HUES48 (cell line): ENCODE data around the gene FOSB.
"Not testable (repeated sequence)": the region's sequence is repeated elsewhere in the genome, so short reads cannot be mapped to it uniquely, and the experiment has no call there.

Source experiments
- H3K27ac ChIP-seq: one replicate; pipeline ENCODE4 v1.7.0; 2013; ENCODE audit warnings: low read depth, low read length, inconsistent platforms
- H3K27me3 ChIP-seq: 2 replicates; pipeline ENCODE4 v1.6.1; 2013; ENCODE audit warnings: mild to moderate bottlenecking, low read length; ENCODE audit not compliant: control insufficient read depth, insufficient read depth
- H3K36me3 ChIP-seq: 2 replicates; pipeline ENCODE4 v1.6.1; 2013; ENCODE audit warnings: low read length; ENCODE audit not compliant: control insufficient read depth, insufficient read depth
- H3K4me1 ChIP-seq: 2 replicates; pipeline ENCODE4 v1.6.1; 2013; ENCODE audit warnings: mild to moderate bottlenecking, low read length; ENCODE audit not compliant: control insufficient read depth, insufficient read depth
- H3K4me3 ChIP-seq: 2 replicates; pipeline ENCODE4 v1.5.1; 2013; ENCODE audit warnings: mild to moderate bottlenecking, low read depth, low read length
- H3K9ac ChIP-seq: 2 replicates; pipeline ENCODE4 v1.6.1; 2013; ENCODE audit warnings: mild to moderate bottlenecking, low read depth, low read length, moderate library complexity
- H3K9me3 ChIP-seq: 2 replicates; pipeline ENCODE4 v1.6.1; 2013; ENCODE audit warnings: low read length; ENCODE audit not compliant: control insufficient read depth, insufficient read depth

The FOSB gene

GRCh38 chr19:45507872-45508416, 40.1 kb downstream of the FOSB start:
- Histone ChIP-seq H3K36me3 (peaks cover 10% of the 10 kb centered on the region), H3K4me1 (peaks cover 11% of the 10 kb centered on the region), H3K9ac (peak overlapping the region; percentile 97), H3K27ac (peak overlapping the region; percentile 96), H3K9me3 (no peaks in the 10 kb centered on the region), H3K4me3 (peak overlapping the region; percentile 100), H3K27me3 (no peaks in the 10 kb centered on the region)

- no peaks in the 10 kb centered on the region for H3K9me3 ChIP-seq
- H3K27ac ChIP-seq, result peak overlapping the region; percentile 96
- peak overlapping the region; percentile 97 for H3K9ac ChIP-seq
- H3K4me3 ChIP-seq, result peak overlapping the region; percentile 100
- H3K27me3 ChIP-seq, result no peaks in the 10 kb centered on the region
- H3K36me3 ChIP-seq, result peaks cover 11% of the 10 kb centered on the region
- H3K4me1 ChIP-seq, result peaks cover 11% of the 10 kb centered on the region
Observed at GRCh38 chr19:45508417-45508860, 40.6 kb downstream of the FOSB start.

GRCh38 chr19:45508861-45509691, 41.3 kb downstream of the FOSB start:
- H3K27ac ChIP-seq, result peak overlapping the region; percentile 96
- no peaks in the 10 kb centered on the region for H3K27me3 ChIP-seq
- H3K9ac ChIP-seq, result peak overlapping the region; percentile 40
- peaks cover 11% of the 10 kb centered on the region for H3K36me3 ChIP-seq
- H3K9me3 ChIP-seq, result no peaks in the 10 kb centered on the region
- peaks cover 11% of the 10 kb centered on the region for H3K4me1 ChIP-seq
- H3K4me3 ChIP-seq, result peak overlapping the region; percentile 100

GRCh38 chr19:45509692-45510015, 41.9 kb downstream of the FOSB start:
- Histone ChIP-seq H3K4me3 (peak overlapping the region; percentile 48), H3K9ac (peak overlapping the region; percentile 10; the same call in 1 of the 2 replicates), H3K27ac (peak overlapping the region; percentile 96), H3K9me3 (no peaks in the 10 kb centered on the region), H3K4me1 (peaks cover 11% of the 10 kb centered on the region), H3K27me3 (no peaks in the 10 kb centered on the region), H3K36me3 (peaks cover 11% of the 10 kb centered on the region)

DNA sequence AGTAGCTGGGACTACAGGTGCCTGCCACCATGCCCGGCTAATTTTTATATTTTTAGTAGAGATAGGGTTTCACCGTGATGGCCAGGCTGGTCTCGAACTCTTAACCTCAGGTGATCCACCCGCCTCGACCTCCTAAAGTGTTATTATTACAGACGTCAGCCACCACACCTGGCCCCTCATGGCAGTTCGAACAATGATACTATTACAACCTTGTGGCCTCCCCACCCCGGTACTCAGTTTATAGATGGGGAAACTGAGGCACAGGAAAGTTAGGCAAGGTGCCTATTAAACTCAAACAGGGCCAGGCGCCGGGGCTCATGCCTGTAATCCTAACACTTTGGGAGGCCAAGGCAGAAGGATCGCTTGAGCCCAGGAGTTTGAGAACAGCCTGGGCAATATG, 42.6 kb downstream of the FOSB start:
- H3K9ac ChIP-seq, H3K27ac ChIP-seq, H3K4me3 ChIP-seq, H3K27me3 ChIP-seq, H3K9me3 ChIP-seq: not testable (repeated sequence)
- Histone ChIP-seq H3K4me1 (peaks cover 11% of the 10 kb centered on the region), H3K36me3 (peaks cover 11% of the 10 kb centered on the region)

- H3K27me3 ChIP-seq, result no peaks in the 10 kb centered on the region
- no peak overlapping the region for H3K4me3 ChIP-seq
- H3K9me3 ChIP-seq, result no peaks in the 10 kb centered on the region
- H3K27ac ChIP-seq, result no peak overlapping the region
- H3K9ac ChIP-seq, result no peak overlapping the region
- peaks cover 10% of the 10 kb centered on the region for H3K4me1 ChIP-seq
- peaks cover 17% of the 10 kb centered on the region for H3K36me3 ChIP-seq
Observed at GRCh38 chr19:45511074-45511473, 43.3 kb downstream of the FOSB start.

- Histone ChIP-seq H3K4me1 (peaks cover 8% of the 10 kb centered on the region), H3K9me3 (no peaks in the 10 kb centered on the region), H3K27ac (no peak overlapping the region), H3K9ac (no peak overlapping the region), H3K4me3 (no peak overlapping the region), H3K36me3 (peaks cover 27% of the 10 kb centered on the region), H3K27me3 (no peaks in the 10 kb centered on the region)
Observed at GRCh38 chr19:45512881-45513483, 45.2 kb downstream of the FOSB start.

- peaks cover 39% of the 10 kb centered on the region for H3K36me3 ChIP-seq
- H3K4me1 ChIP-seq, result peaks cover 6% of the 10 kb centered on the region
- no peak overlapping the region for H3K27ac ChIP-seq
- H3K9me3 ChIP-seq, result no peaks in the 10 kb centered on the region
- no peaks in the 10 kb centered on the region for H3K27me3 ChIP-seq
- no peak overlapping the region for H3K4me3 ChIP-seq
- H3K9ac ChIP-seq, result no peak overlapping the region
Observed at GRCh38 chr19:45514376-45515051, 46.7 kb downstream of the FOSB start.

- peaks cover 43% of the 10 kb centered on the region for H3K36me3 ChIP-seq
- no peak overlapping the region for H3K27ac ChIP-seq
- no peak overlapping the region for H3K9ac ChIP-seq
- no peaks in the 10 kb centered on the region for H3K9me3 ChIP-seq
- H3K27me3 ChIP-seq, result no peaks in the 10 kb centered on the region
- no peaks in the 10 kb centered on the region for H3K4me1 ChIP-seq
- no peak overlapping the region for H3K4me3 ChIP-seq
Observed at GRCh38 chr19:45515081-45515624, 47.4 kb downstream of the FOSB start.

- H3K4me1 ChIP-seq, result no peaks in the 10 kb centered on the region
- H3K9ac ChIP-seq, result no peak overlapping the region
- no peak overlapping the region for H3K4me3 ChIP-seq
- no peaks in the 10 kb centered on the region for H3K27me3 ChIP-seq
- H3K36me3 ChIP-seq, result peaks cover 45% of the 10 kb centered on the region
- no peak overlapping the region for H3K27ac ChIP-seq
- H3K9me3 ChIP-seq, result no peaks in the 10 kb centered on the region
Observed at GRCh38 chr19:45515807-45516401, 48.1 kb downstream of the FOSB start.
